Loucy (cell line): Measurements from ENCODE around the gene NTN1.
"Not testable (repeated sequence)": the region's sequence is repeated elsewhere in the genome, so short reads cannot be mapped to it uniquely, and the experiment has no call there.

Experiments
- H2AFZ ChIP-seq: fragments of 200-600 bp; sonication (generic); 2 replicates; pipeline ENCODE4 v1.6.0; 2016; ENCODE audit warnings: antibody characterized with exemption, mild to moderate bottlenecking, low read length, moderate library complexity
- H3F3A ChIP-seq: fragments of 200-600 bp; 2 replicates; pipeline ENCODE4 v1.6.0; 2016; ENCODE audit warnings: antibody characterized with exemption, low read depth, mild to moderate bottlenecking
- H3K27me3 ChIP-seq: fragments of 200-600 bp; sonication (generic); 2 replicates; pipeline ENCODE4 v1.6.1; 2014; ENCODE audit warnings: low read length, mild to moderate bottlenecking; ENCODE audit not compliant: insufficient read depth, poor library complexity, severe bottlenecking
- H3K36me3 ChIP-seq: fragments of 200-600 bp; sonication (generic); 2 replicates; pipeline ENCODE4 v1.6.1; 2016; ENCODE audit warnings: low read length; ENCODE audit not compliant: insufficient read depth
- H3K4me1 ChIP-seq: fragments of 200-600 bp; sonication (generic); 2 replicates; pipeline ENCODE4 v1.5.1; 2014; ENCODE audit warnings: low read length, mild to moderate bottlenecking; ENCODE audit not compliant: insufficient read depth, poor library complexity, severe bottlenecking
- H3K4me2 ChIP-seq: fragments of 200-600 bp; sonication (generic); 2 replicates; pipeline ENCODE4 v1.6.0; 2014; ENCODE audit warnings: antibody characterized with exemption, low read length, low read depth, mild to moderate bottlenecking; ENCODE audit not compliant: poor library complexity, severe bottlenecking
- H3K4me3 ChIP-seq: fragments of 200-600 bp; sonication (generic); 2 replicates; pipeline ENCODE4 v1.5.1; 2014; ENCODE audit warnings: low read length, mild to moderate bottlenecking, mixed read lengths; ENCODE audit not compliant: poor library complexity, severe bottlenecking
- H3K79me2 ChIP-seq: fragments of 200-600 bp; sonication (generic); 2 replicates; pipeline ENCODE4 v1.6.1; 2014; ENCODE audit warnings: low read length; ENCODE audit not compliant: insufficient read depth
- H3K9ac ChIP-seq: fragments of 200-600 bp; sonication (generic); 2 replicates; pipeline ENCODE4 v1.6.0; 2014; ENCODE audit warnings: mild to moderate bottlenecking, low read depth, low read length, moderate library complexity; ENCODE audit not compliant: poor library complexity, severe bottlenecking
- H3K9me2 ChIP-seq: fragments of 200-600 bp; sonication (generic); replicated peaks from 2 replicates; pipeline ENCODE4 v1.6.1; 2016; ENCODE audit warnings: low read depth, low read length, mixed read lengths
- H3K9me3 ChIP-seq: fragments of 200-600 bp; sonication (generic); 2 replicates; pipeline ENCODE4 v1.6.1; 2014; ENCODE audit warnings: mild to moderate bottlenecking, antibody characterized with exemption, low read length, low read depth; ENCODE audit not compliant: insufficient read depth
- H4K20me1 ChIP-seq: fragments of 200-600 bp; sonication (generic); 2 replicates; pipeline ENCODE4 v1.6.0; 2014; ENCODE audit warnings: antibody characterized with exemption, low read length, mild to moderate bottlenecking; ENCODE audit not compliant: insufficient read depth, poor library complexity, severe bottlenecking
- EZH2phosphoT487 ChIP-seq: fragments of 200-600 bp; IDR thresholded peaks from 2 replicates; pipeline ENCODE4 v1.6.1; 2018; ENCODE audit warnings: antibody characterized with exemption, mild to moderate bottlenecking, moderate library complexity, borderline replicate concordance
- TF ChIP-seq, protein P1 (sequence below): fragments of 200-600 bp; sonication (generic); conservative IDR thresholded peaks from 2 replicates; pipeline ENCODE4 v1.5.1; 2014; ENCODE audit warnings: mild to moderate bottlenecking, antibody characterized with exemption, low read length

The NTN1 gene

DNA sequence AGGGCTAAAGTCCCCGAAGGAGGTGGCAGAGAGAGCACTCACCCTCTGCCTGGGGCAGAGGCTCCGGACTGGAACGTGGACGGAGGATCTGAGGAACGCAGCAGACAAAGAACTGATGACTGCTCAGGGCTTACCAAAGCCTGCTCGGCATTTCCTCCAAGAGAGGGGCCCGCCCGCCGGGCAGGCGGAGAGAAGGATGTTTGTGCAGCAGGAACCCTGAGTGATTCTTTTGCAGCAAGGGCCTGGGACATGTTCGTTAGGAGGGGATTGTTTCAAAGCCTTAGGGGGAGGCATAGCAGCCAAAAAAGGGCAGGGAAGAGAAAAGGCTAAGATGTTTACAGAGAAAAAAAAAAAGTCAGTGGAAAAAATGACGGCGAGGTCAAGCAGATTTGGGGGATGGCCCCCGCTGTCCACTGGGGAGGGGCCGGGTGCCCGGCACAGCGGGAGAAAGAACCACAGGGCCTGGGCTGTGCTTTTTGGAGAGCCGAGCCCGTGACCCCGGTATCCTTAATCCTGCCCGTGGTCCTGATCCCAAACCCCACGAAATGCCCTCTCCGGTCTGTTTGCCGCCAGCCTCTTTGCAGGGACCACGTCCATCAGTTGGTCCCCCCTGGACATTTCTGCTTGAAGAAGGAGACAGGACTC, 129.3 kb downstream of the NTN1 start:
- H3K9me2 ChIP-seq = no peaks in the 10 kb centered on the region
- H3K4me1 ChIP-seq = no peaks in the 10 kb centered on the region
- H3K27me3 ChIP-seq = no peaks in the 10 kb centered on the region
- no peaks in the 10 kb centered on the region for H3K79me2 ChIP-seq
- H3F3A ChIP-seq = no peaks in the 10 kb centered on the region
- TF ChIP-seq, protein P1, sequence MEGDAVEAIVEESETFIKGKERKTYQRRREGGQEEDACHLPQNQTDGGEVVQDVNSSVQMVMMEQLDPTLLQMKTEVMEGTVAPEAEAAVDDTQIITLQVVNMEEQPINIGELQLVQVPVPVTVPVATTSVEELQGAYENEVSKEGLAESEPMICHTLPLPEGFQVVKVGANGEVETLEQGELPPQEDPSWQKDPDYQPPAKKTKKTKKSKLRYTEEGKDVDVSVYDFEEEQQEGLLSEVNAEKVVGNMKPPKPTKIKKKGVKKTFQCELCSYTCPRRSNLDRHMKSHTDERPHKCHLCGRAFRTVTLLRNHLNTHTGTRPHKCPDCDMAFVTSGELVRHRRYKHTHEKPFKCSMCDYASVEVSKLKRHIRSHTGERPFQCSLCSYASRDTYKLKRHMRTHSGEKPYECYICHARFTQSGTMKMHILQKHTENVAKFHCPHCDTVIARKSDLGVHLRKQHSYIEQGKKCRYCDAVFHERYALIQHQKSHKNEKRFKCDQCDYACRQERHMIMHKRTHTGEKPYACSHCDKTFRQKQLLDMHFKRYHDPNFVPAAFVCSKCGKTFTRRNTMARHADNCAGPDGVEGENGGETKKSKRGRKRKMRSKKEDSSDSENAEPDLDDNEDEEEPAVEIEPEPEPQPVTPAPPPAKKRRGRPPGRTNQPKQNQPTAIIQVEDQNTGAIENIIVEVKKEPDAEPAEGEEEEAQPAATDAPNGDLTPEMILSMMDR = no peak
- TF ChIP-seq EZH2phosphoT487 = no peak
- H4K20me1 ChIP-seq = no peaks in the 10 kb centered on the region
- no peak overlapping the region for H2AFZ ChIP-seq
- H3K9me3 ChIP-seq = no peaks in the 10 kb centered on the region
- no peak overlapping the region for H3K4me3 ChIP-seq
- H3K9ac ChIP-seq = no peak overlapping the region
- H3K4me2 ChIP-seq = no peak overlapping the region
- H3K36me3 ChIP-seq = no peaks in the 10 kb centered on the region

DNA sequence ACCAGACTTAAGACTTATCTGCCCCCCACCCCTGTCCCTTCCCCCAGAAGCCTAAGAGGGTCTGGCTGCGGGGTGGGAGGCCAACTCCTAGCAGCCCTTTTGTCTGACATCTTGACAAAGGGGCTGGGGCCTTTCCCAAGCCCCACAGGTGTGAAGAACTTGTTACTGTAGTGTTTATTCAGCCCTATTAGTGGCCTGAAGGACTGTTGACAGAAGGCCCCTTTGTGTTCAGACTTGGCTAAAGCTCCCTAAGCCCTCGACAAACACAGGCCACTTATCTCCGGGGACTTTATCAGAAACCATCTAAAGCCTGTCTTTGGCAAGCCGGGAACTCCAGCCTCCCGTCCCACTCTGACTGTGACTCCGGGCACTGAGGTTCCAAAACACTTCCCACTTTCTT, 129.8 kb downstream of the NTN1 start:
- H3K4me1 ChIP-seq = no peaks in the 10 kb centered on the region
- H3K4me3 ChIP-seq = no peak overlapping the region
- no peaks in the 10 kb centered on the region for H4K20me1 ChIP-seq
- no peaks in the 10 kb centered on the region for H3K9me3 ChIP-seq
- no peak overlapping the region for H3K9ac ChIP-seq
- no peaks in the 10 kb centered on the region for H3F3A ChIP-seq
- no peaks in the 10 kb centered on the region for H3K9me2 ChIP-seq
- no peaks in the 10 kb centered on the region for H3K27me3 ChIP-seq
- no peak overlapping the region for H2AFZ ChIP-seq
- no peaks in the 10 kb centered on the region for H3K79me2 ChIP-seq
- no peaks in the 10 kb centered on the region for H3K36me3 ChIP-seq
- H3K4me2 ChIP-seq = no peak overlapping the region
- TF ChIP-seq, protein P1 = no peak
- TF ChIP-seq EZH2phosphoT487 = no peak

DNA sequence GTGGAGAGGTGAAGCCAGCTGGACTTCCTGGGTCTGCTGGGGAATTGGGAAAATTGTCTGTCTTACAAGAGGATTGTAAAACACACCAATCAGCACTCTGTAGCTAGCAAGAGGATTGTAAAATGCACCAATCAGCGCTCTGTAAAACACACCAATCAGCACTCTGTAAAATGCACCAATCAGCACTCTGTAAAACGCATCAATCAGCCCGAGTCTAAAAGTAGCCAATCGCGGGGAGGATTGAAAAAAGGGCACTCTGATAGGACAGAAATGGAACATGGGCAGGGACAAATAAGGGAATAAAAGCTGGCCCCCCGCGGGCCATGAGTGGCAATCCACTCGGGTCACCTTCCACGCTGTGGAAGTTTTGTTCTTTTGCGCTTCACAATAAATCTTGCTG, 130.4 kb downstream of the NTN1 start:
- H3K9ac ChIP-seq, H3F3A ChIP-seq, H2AFZ ChIP-seq, H3K9me3 ChIP-seq, H3K4me2 ChIP-seq, H3K4me1 ChIP-seq, H4K20me1 ChIP-seq, H3K27me3 ChIP-seq, H3K9me2 ChIP-seq, H3K79me2 ChIP-seq, H3K36me3 ChIP-seq, H3K4me3 ChIP-seq: not testable (repeated sequence)
